NT2/D1 (cell line): Measurements from ENCODE around the gene SLC4A7.
"Not testable (repeated sequence)": the region's sequence is repeated elsewhere in the genome, so short reads cannot be mapped to it uniquely, and the experiment has no call there.

ENCODE experiments used
- DNase-seq: peaks from one replicate; pipeline ENCODE4 v3.0.0-alpha.2; 2011; ENCODE audit warnings: low read depth, low spot score
- H3K27me3 ChIP-seq: 2 replicates; pipeline ENCODE4 v1.6.0; 2011; ENCODE audit warnings: mild to moderate bottlenecking; ENCODE audit not compliant: insufficient read length, insufficient read depth
- H3K36me3 ChIP-seq: 2 replicates; pipeline ENCODE4 v1.6.1; 2011; ENCODE audit warnings: mild to moderate bottlenecking, low read length, mixed read lengths; ENCODE audit not compliant: insufficient read depth, insufficient read length
- H3K4me1 ChIP-seq: 2 replicates; pipeline ENCODE4 v1.5.1; 2011; ENCODE audit not compliant: insufficient read depth, insufficient read length
- H3K4me3 ChIP-seq: 2 replicates; pipeline ENCODE4 v1.5.1; 2011; ENCODE audit warnings: low read depth; ENCODE audit not compliant: insufficient read length
- H3K9ac ChIP-seq: 2 replicates; pipeline ENCODE4 v1.6.0; 2011; ENCODE audit warnings: low read depth; ENCODE audit not compliant: insufficient read length
- H3K9me3 ChIP-seq: 2 replicates; pipeline ENCODE4 v1.5.1; 2011; ENCODE audit warnings: mild to moderate bottlenecking, low read length; ENCODE audit not compliant: insufficient read depth
- SUZ12 ChIP-seq: IDR thresholded peaks from 2 replicates; pipeline ENCODE4 v1.6.1; 2011; ENCODE audit not compliant: insufficient read length, insufficient read depth; ENCODE audit errors: extremely low read depth
- YY1 ChIP-seq: IDR thresholded peaks from 2 replicates; pipeline ENCODE4 v1.6.1; 2011; ENCODE audit not compliant: insufficient read length, insufficient read depth
- ZNF274 ChIP-seq: IDR thresholded peaks from 2 replicates; pipeline ENCODE4 v1.6.1; 2011; ENCODE audit warnings: mild to moderate bottlenecking, low read depth, low read length

Gene SLC4A7

DNA sequence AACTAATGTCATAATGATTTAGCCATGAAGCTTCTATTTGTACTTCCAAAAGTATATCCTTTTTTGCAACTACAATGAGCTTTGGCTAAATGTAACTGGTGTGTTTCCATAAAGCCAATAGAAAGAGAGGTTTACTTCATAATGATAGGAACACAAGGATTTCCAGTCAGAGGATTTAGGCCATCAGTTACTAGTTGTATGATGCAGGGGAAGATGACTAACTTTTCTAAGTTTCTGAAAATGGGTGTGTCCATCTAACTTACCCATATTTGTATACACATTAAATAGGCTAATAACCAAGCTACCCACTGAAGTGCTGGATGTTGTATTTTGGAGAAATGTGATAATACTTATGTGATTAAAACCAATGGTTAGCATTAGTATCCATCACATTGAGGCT, 55.7 kb downstream of the SLC4A7 start:
- no peak for DNase-seq
- TF ChIP-seq SUZ12 (no peak), YY1 (no peak), ZNF274 (no peak)
- no peaks in the 10 kb centered on the region for H3K27me3 ChIP-seq
- H3K4me3 ChIP-seq = no peak overlapping the region
- H3K36me3 ChIP-seq = peaks cover 67% of the 10 kb centered on the region
- no peaks in the 10 kb centered on the region for H3K9me3 ChIP-seq
- H3K9ac ChIP-seq = no peak overlapping the region
- H3K4me1 ChIP-seq = no peaks in the 10 kb centered on the region

DNA sequence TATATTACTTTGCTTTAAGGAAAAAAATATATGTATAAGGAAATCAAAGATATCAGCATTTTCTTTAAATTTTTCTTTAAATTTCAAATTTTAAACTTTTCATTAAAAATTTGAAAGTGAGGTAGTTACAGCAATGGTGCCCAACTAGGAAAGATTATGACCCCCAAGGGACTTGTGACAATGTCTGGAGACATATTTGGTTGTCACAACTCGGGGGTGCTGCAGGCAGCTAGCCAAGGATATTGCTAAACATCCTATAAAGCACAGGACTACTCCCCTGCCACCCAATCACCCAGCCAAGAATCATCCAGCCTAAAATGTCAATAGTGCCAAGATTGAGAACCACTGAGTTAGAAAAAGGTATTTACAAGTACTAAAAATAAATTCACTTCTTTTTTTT, 57.3 kb downstream of the SLC4A7 start:
- TF ChIP-seq SUZ12 (no peak), YY1 (no peak), ZNF274 (no peak)
- Histone ChIP-seq H3K36me3 (peaks cover 69% of the 10 kb centered on the region), H3K4me1 (no peaks in the 10 kb centered on the region), H3K9me3 (no peaks in the 10 kb centered on the region), H3K4me3 (no peak overlapping the region), H3K27me3 (no peaks in the 10 kb centered on the region), H3K9ac (no peak overlapping the region)
- DNase-seq = no peak

DNA sequence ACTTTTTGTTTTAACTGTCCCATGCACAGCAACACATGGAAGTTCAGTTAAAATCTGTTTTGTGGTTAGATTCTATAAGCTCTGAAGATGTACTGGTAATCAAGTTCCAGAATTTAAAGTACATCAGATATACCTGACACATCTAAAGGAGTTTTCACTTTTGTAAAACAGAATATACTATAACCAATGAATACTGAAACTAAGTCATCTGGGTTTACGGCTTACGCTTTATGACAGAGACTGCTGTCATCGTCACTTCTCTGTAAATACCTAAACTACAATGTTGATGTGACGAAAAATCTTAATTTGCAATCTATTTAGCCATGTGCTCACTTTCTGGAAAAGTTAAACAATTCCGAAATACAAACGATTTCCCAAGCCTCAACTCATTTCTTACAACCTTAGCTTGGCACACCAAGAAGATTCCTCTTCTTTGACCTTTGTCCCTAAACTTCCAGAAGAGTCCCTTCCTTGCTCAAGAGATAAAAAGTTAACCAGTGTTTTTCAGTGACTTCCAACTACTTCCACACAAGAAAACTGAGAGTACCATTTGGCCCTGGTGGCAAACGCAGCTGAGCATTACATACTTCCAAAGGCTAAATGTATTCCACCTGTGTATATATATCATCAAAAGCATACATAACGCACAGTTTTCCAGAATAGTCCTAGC, 58.2 kb downstream of the SLC4A7 start:
- no peak overlapping the region for H3K4me3 ChIP-seq
- no peaks in the 10 kb centered on the region for H3K27me3 ChIP-seq
- H3K9ac ChIP-seq = no peak overlapping the region
- H3K36me3 ChIP-seq = peaks cover 71% of the 10 kb centered on the region
- no peaks in the 10 kb centered on the region for H3K9me3 ChIP-seq
- no peak for DNase-seq
- no peaks in the 10 kb centered on the region for H3K4me1 ChIP-seq
- TF ChIP-seq SUZ12 (no peak), ZNF274 (no peak), YY1 (no peak)

DNA sequence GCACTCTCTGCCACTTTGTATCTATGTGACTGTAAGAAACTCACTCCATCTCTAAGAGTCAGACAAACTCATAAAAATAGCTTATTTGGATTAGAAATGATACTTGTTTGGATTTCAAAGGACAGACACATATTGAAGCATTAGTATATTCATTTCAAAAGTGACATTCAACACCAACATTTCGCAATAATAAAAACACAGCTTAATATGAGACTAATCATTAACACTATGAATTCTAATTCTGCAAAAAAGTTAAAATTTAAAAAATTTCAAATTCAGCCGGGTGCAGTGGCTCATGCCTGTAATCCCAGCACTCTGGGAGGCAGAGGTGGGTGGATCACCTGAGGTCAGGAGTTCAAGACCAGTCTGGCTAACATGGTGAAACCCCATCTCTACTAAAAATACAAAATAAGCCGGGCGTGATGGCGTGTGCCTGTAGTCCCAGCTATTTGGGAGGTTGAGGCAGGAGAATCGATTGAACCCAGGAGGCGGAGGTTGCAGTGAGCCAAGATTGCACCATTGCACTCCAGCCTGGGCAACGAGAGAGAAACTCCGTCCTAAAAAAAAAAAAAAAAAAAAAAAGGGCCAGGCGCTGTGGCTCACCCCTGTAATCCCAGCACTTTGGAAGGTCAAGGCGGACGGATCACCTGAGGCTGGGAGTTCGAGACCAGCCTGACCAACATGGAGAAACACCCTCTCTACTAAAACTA, 59.2 kb downstream of the SLC4A7 start:
- not testable (repeated sequence) for H3K9ac ChIP-seq, DNase-seq, H3K4me3 ChIP-seq, H3K9me3 ChIP-seq, H3K27me3 ChIP-seq, H3K4me1 ChIP-seq
- H3K36me3 ChIP-seq = peaks cover 71% of the 10 kb centered on the region

DNA sequence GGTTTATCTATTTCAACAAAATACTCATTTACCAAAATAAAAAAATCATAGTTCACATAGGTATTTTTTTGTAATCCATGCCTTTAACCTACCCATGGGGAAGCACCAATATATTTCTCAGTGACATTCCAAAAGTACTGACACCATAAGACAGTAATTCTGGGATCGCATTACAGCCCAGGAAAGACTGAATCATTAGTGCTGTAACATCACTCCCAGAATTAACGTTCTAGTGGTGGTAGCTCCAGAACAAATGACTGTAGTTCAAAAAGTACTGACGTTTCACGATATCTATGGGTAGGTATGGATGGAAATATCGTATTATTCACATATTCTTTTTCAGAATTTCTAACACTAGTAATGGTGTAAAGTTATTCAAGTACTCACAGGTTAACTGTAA, 60.7 kb downstream of the SLC4A7 start:
- Histone ChIP-seq H3K9ac (no peak overlapping the region), H3K27me3 (no peaks in the 10 kb centered on the region), H3K36me3 (peaks cover 71% of the 10 kb centered on the region), H3K4me1 (no peaks in the 10 kb centered on the region), H3K9me3 (no peaks in the 10 kb centered on the region), H3K4me3 (no peak overlapping the region)
- no peak for TF ChIP-seq SUZ12
- no peak for TF ChIP-seq ZNF274
- TF ChIP-seq YY1 = no peak
- no peak for DNase-seq

DNA sequence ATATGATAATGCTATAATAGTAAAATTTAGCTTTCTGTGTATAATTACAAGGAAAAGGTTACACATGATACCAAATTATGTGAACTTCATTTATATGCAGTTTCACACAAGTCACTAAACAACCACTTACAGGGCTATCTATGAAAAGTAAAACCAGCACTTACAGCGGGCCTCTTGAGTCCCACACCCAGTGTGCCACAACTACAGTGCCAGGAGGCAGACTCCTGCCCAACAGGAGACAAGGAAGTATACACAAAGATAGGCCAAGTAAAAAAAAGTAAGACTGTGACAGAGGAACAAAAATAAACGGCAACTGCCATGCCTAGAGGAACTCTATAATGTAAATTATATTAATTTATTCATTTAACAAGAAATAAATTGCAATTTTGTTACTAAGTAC, 61.6 kb downstream of the SLC4A7 start:
- no peak for DNase-seq
- peaks cover 71% of the 10 kb centered on the region for H3K36me3 ChIP-seq
- no peaks in the 10 kb centered on the region for H3K27me3 ChIP-seq

DNA sequence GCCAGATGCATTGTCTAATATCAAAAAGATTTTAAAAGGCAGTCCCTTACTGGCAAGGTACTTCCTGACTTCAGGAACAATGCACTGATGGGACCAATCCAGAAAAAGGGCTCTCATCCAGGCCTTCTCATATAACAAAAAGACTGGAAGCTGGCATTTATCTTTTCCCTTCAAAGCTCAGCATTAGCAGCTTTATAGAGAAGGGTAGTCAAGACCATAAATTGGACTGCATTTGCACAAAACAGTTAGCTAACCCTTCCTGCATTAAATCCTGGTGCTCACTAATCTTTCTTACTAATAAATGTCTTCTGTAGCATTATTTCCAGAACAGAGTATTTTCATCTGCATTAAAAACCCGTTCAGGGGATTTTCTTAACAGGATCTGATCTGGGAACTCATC, 69.0 kb downstream of the SLC4A7 start:
- no peak overlapping the region for H3K4me3 ChIP-seq
- no peaks in the 10 kb centered on the region for H3K4me1 ChIP-seq
- TF ChIP-seq YY1 (no peak), ZNF274 (no peak), SUZ12 (no peak)
- H3K27me3 ChIP-seq = no peaks in the 10 kb centered on the region
- DNase-seq = no peak
- peaks cover 77% of the 10 kb centered on the region for H3K36me3 ChIP-seq
- no peak overlapping the region for H3K9ac ChIP-seq
- H3K9me3 ChIP-seq = no peaks in the 10 kb centered on the region

More for the DNA sequence above, 61.6 kb downstream of the SLC4A7 start:
- Histone ChIP-seq H3K4me1 (no peaks in the 10 kb centered on the region), H3K9me3 (no peaks in the 10 kb centered on the region), H3K9ac (no peak overlapping the region), H3K4me3 (no peak overlapping the region)
- TF ChIP-seq SUZ12 = no peak
- TF ChIP-seq YY1 = no peak
- TF ChIP-seq ZNF274 = no peak
